Measurements from ENCODE around the gene SPACA4. TPM values are rescaled to one million over a fixed set of nuclear protein-coding genes. Genes with fewer than 3 reads are reported as not detected.

Gene SPACA4
- total and polyA plus RNA-seq, 9 of the 15 experiments (the other 6 are each of a cell fraction or from before 2014, with no cell fraction given) = not detected

DNA sequence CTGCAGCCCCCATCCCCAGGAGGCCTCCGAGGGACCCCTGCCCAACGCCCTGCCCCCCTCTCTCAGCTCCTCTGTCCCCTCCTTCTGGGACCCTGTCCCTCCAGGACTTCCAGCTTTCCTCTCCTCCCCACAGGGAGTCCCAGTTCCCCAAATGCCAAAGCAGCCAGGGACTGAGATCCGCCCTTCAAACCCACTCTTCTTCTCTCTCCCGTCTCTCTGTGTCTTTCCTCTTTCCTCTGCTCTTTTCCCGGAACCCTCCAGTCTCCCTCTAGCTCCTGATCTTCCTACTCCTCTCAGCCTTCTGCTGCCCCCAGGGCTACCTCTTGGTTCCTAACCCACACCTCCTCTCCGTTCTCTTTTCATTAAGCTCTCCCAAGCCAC is 39.1 kb downstream of the SPACA4 start (continued):
- no peak for TF ChIP-seq ZNF830 (CRISPR knock-in tag; IDR thresholded peaks at IDR 0.05)
- TF ChIP-seq ZNF232 (CRISPR knock-in tag; IDR thresholded peaks at IDR 0.05) = no peak
- no peak for TF ChIP-seq ZNF766 (CRISPR knock-in tag; conservative IDR thresholded peaks at IDR 0.05)
- TF ChIP-seq NCOA4 (IDR thresholded peaks at IDR 0.05; ENCODE audit: partially characterized antibody) = no peak
- peak; percentile 64; the same call in 1 of the 2 replicates for TF ChIP-seq PHB2 (IDR thresholded peaks at IDR 0.05; ENCODE audit: low read depth)
- no peak for TF ChIP-seq NFATC3 (IDR thresholded peaks at IDR 0.05)
- no peak for TF ChIP-seq POLR2AphosphoS2 (IDR thresholded peaks at IDR 0.05; ENCODE audit: low read length)
- no peak for TF ChIP-seq SAP30 (IDR thresholded peaks at IDR 0.05; ENCODE audit: borderline replicate concordance, insufficient read depth, low read depth, low read length, poor library complexity, severe bottlenecking)
- TF ChIP-seq, protein P1, sequence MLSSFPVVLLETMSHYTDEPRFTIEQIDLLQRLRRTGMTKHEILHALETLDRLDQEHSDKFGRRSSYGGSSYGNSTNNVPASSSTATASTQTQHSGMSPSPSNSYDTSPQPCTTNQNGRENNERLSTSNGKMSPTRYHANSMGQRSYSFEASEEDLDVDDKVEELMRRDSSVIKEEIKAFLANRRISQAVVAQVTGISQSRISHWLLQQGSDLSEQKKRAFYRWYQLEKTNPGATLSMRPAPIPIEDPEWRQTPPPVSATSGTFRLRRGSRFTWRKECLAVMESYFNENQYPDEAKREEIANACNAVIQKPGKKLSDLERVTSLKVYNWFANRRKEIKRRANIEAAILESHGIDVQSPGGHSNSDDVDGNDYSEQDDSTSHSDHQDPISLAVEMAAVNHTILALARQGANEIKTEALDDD (IDR thresholded peaks at IDR 0.05) = no peak

DNA sequence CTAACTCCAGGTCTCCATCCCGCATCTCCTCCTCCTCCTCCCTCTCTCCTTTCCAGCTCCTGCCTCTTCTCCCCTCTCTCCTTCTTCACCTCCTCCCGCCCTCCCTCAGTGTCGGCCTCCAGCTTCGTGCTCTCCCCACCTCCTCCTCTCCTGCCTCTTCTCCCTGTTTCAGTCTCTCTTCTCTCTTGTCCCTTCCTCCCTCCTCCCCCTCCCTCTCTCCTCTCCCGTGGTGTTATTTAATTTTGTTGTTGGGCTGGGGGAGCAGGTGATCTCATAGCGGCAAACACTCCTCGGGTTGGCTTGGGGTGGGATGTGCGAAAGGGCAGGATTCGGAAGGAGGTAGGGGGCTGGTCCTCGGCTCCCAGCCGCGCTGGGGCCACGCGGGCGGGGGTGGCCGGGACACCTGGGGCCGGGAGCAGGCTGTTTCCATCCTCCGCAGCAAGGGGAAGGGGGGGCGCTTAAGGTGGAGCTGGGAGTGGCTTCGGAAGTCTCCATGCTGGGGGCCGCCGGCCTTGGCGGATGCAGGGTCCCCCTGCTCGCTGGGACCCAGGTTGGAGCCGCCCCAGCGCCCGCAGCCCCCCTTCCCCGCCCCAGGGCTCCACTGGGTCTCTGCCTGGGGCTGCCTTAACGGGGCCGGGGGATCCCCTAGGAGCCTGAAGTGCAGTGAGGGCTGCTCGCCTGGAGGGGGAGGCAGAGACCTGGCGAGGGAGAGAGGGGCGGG is 39.6 kb downstream of the SPACA4 start, which contains the start of gene CA11:
Gene CA11, minus strand, starts transcription at position 187 of the 721 bp plus-strand sequence. CDS start 555 bp downstream, outside the sequence.
- peak; percentile 91 for ATAC-seq
- intact Hi-C loops (cut with micrococcal nuclease) (loop anchor here (1.0 to 5.0 kb wide), 3 partner anchors 91 to 189 kb away; no protein-coding TSS in a partner anchor), in situ Hi-C loops (cut with MboI) (loop anchor here (5.0 to 10.0 kb wide), 3 partner anchors 96 to 329 kb away; partner anchors contain the start of gene RASIP1)
- peak; percentile 71 to 93 (median 92) for DNase-seq (ENCODE audit: extremely low read depth in 1 of 4, low spot score in 3 of 4)
- H3K4me1 ChIP-seq (replicated peaks in 1 of 2; ENCODE audit: control insufficient read depth in 2 of 2, insufficient read depth in 2 of 2, low read length in 2 of 2) = peaks cover 19 to 41% of the 10 kb centered on the region in 2 experiments; a peak in 4 of 5 replicates
- peak within 1 kb of the TSS; percentile 84 for H3K4me2 ChIP-seq (ENCODE audit: insufficient read depth, low read length)
- no peaks in the 10 kb centered on the region for H3K9me1 ChIP-seq (ENCODE audit: control insufficient read depth, insufficient read depth, low read length)
- no TSS peak for BruUV-seq (replicated peaks)
- no peaks in the 10 kb centered on the region for H3K79me2 ChIP-seq (ENCODE audit: control insufficient read depth, insufficient read depth, low read length)
- peak within 1 kb of the TSS; percentile 27 for H3K27ac ChIP-seq (ENCODE audit: extremely low read depth, low read depth, low read length)
- ChIA-PET CTCF (ENCODE audit: low intra/inter-chr PET ratio) (interaction anchor here (0.6 to 2.2 kb wide), 6 partner anchors 51 to 197 kb away, joined by 3 to 16 read pairs (median 5); no protein-coding TSS in a partner anchor), POLR2A (interaction anchor here (0.6 to 1.3 kb wide), 8 partner anchors 11 to 717 kb away, joined by 3 to 7 read pairs (median 4); partner anchors contain the start of gene PPP1R15A)
- H2AFZ ChIP-seq (ENCODE audit: low read depth, low read length) = peak within 1 kb of the TSS; percentile 95
- H4K20me1 ChIP-seq (replicated peaks; ENCODE audit: control insufficient read depth, insufficient read depth, low read length) = no peaks in the 10 kb centered on the region
- H3K36me3 ChIP-seq (ENCODE audit: control insufficient read depth, insufficient read depth, low read length) = no peaks in the 10 kb centered on the region
- WGBS (ENCODE audit: insufficient coverage, low coverage, missing lambda C conversion rate) = 0% methylated on average over 15 of the region's 33 CpGs
- peak within 1 kb of the TSS; percentile 43 to 87 for H3K9ac ChIP-seq (ENCODE audit: insufficient read depth in 1 of 2, low read depth in 2 of 2, low read length in 2 of 2)
- FAIRE-seq = no peak
- H3K4me3 ChIP-seq = peak within 1 kb of the TSS; percentile 56
- no peaks in the 10 kb centered on the region for H3K9me3 ChIP-seq (replicated peaks; ENCODE audit: control insufficient read depth, insufficient read depth, low read depth, low read length)
- no peaks in the 10 kb centered on the region for H3K27me3 ChIP-seq (ENCODE audit: control insufficient read depth in 2 of 2, insufficient read depth in 2 of 2, low read length in 2 of 2)
- peak; percentile 44 for TF ChIP-seq NEUROD1 (IDR thresholded peaks at IDR 0.05; ENCODE audit: borderline replicate concordance, low read depth, low read length, partially characterized antibody)
- TF ChIP-seq STAG1 (CRISPR knock-in tag; IDR thresholded peaks at IDR 0.05; ENCODE audit: borderline replicate concordance) = peak; percentile 54; the same call in 1 of the 2 replicates
- TF ChIP-seq NFIC (IDR thresholded peaks at IDR 0.05) = peak; percentile 31; the same call in 1 of the 2 replicates
- TF ChIP-seq, protein P2, sequence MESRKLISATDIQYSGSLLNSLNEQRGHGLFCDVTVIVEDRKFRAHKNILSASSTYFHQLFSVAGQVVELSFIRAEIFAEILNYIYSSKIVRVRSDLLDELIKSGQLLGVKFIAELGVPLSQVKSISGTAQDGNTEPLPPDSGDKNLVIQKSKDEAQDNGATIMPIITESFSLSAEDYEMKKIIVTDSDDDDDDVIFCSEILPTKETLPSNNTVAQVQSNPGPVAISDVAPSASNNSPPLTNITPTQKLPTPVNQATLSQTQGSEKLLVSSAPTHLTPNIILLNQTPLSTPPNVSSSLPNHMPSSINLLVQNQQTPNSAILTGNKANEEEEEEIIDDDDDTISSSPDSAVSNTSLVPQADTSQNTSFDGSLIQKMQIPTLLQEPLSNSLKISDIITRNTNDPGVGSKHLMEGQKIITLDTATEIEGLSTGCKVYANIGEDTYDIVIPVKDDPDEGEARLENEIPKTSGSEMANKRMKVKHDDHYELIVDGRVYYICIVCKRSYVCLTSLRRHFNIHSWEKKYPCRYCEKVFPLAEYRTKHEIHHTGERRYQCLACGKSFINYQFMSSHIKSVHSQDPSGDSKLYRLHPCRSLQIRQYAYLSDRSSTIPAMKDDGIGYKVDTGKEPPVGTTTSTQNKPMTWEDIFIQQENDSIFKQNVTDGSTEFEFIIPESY (CRISPR knock-in tag; IDR thresholded peaks at IDR 0.05) = 0 out of 2 replicates have a peak, but pooled peaks have one; percentile 26
